Hepatocyte (in vitro differentiated cells): ENCODE data around the gene SLC15A5. TPM values are rescaled to one million over a fixed set of nuclear protein-coding genes. Genes with fewer than 3 reads are reported as not detected.

ENCODE experiments used
- DNase-seq: peaks from one replicate; pipeline ENCODE4 v3.0.0-alpha.2; 2016; ENCODE audit warnings: low spot score
- H2AFZ ChIP-seq: fragments of 200-600 bp; sonication (generic); 2 replicates; pipeline ENCODE4 v1.6.0; 2016; ENCODE audit warnings: antibody characterized with exemption, mild to moderate bottlenecking
- H3K27ac ChIP-seq: fragments of 200-600 bp; sonication (generic); 2 replicates; pipeline ENCODE4 v1.5.1; 2016; ENCODE audit warnings: mild to moderate bottlenecking
- H3K27me3 ChIP-seq: fragments of 200-600 bp; sonication (generic); 2 replicates; pipeline ENCODE4 v1.6.1; 2016
- H3K36me3 ChIP-seq: fragments of 200-600 bp; sonication (generic); replicated peaks from 2 replicates; pipeline ENCODE4 v1.5.1; 2016; ENCODE audit warnings: low read depth; ENCODE audit not compliant: insufficient read depth
- H3K4me1 ChIP-seq: fragments of 200-600 bp; sonication (generic); 2 replicates; pipeline ENCODE4 v1.5.1; 2016; ENCODE audit warnings: mild to moderate bottlenecking, moderate library complexity; ENCODE audit not compliant: insufficient read depth
- H3K4me2 ChIP-seq: fragments of 200-600 bp; sonication (generic); 2 replicates; pipeline ENCODE4 v1.6.0; 2016
- H3K4me3 ChIP-seq: fragments of 200-600 bp; sonication (generic); 2 replicates; pipeline ENCODE4 v1.5.1; 2016; ENCODE audit warnings: mild to moderate bottlenecking
- H3K79me2 ChIP-seq: fragments of 200-600 bp; sonication (generic); 2 replicates; pipeline ENCODE4 v1.6.0; 2017; ENCODE audit warnings: mild to moderate bottlenecking
- H3K9me2 ChIP-seq: fragments of 200-600 bp; sonication (generic); replicated peaks from 2 replicates; pipeline ENCODE4 v1.6.0; 2017; ENCODE audit warnings: mild to moderate bottlenecking; ENCODE audit not compliant: insufficient read depth
- H3K9me3 ChIP-seq: fragments of 200-600 bp; sonication (generic); 2 replicates; pipeline ENCODE4 v1.5.1; 2016; ENCODE audit warnings: low read depth, mild to moderate bottlenecking
- H4K20me1 ChIP-seq: fragments of 200-600 bp; sonication (generic); 2 replicates; pipeline ENCODE4 v1.6.0; 2016; ENCODE audit warnings: mild to moderate bottlenecking; ENCODE audit not compliant: insufficient read depth, poor library complexity, severe bottlenecking
- CTCF ChIP-seq: fragments of 200-600 bp; sonication (generic); IDR thresholded peaks from 2 replicates; pipeline ENCODE4 v1.5.1; 2016; ENCODE audit warnings: antibody characterized with exemption, mild to moderate bottlenecking; ENCODE audit not compliant: poor library complexity
- EZH2 ChIP-seq: fragments of 200-600 bp; sonication (generic); IDR thresholded peaks from 2 replicates; pipeline ENCODE4 v1.6.1; 2016; ENCODE audit warnings: antibody characterized with exemption, mild to moderate bottlenecking, borderline replicate concordance
- EZH2phosphoT487 ChIP-seq: fragments of 200-600 bp; sonication (generic); IDR thresholded peaks from one replicate; pipeline ENCODE4 v1.6.1; 2018; ENCODE audit warnings: antibody characterized with exemption, mild to moderate bottlenecking, low read depth, moderate library complexity; ENCODE audit not compliant: unreplicated experiment, severe bottlenecking
- WGBS: methylation state at CpG from one replicate; pipeline ENCODE4 v1.1.6; 2016; ENCODE audit warnings: low lambda C conversion rate; ENCODE audit errors: missing lambda C conversion rate; 5-methylcytosine and 5-hydroxymethylcytosine counted together
- polyA plus RNA-seq: library from polyadenylated mRNA; unstranded; fragments of >200 nt; fragmentation: Nextera tagmentation; extraction: Ambion mirVana; gene quantifications from 2 replicates; pipeline ENCODE4 v1.2.1, GENCODE V29; 2016
- total RNA-seq: library from RNA; depleted of rRNA; stranded (reverse); fragments of >200 nt; gene quantifications from 2 replicates; pipeline ENCODE4 v1.2.3, GENCODE V29; 2014

SLC15A5 gene
- total and polyA plus RNA-seq, 2 experiments from 2014 or later: 0.10 TPM; not detected in 1

- H3K4me1 ChIP-seq: peaks cover 4% of the 10 kb centered on the region
- no peaks in the 10 kb centered on the region for H3K9me2 ChIP-seq
- no peaks in the 10 kb centered on the region for H3K36me3 ChIP-seq
- no peaks in the 10 kb centered on the region for H3K27me3 ChIP-seq
- no peak for TF ChIP-seq EZH2
- no peak for TF ChIP-seq EZH2phosphoT487
- no peak for TF ChIP-seq CTCF
- H3K4me2 ChIP-seq: no peak overlapping the region
- peak overlapping the region; percentile 1 for H3K27ac ChIP-seq
- H3K79me2 ChIP-seq: no peaks in the 10 kb centered on the region
- H4K20me1 ChIP-seq: no peaks in the 10 kb centered on the region
- no peak overlapping the region for H2AFZ ChIP-seq
- no peaks in the 10 kb centered on the region for H3K9me3 ChIP-seq
- 46% methylated on average over 3 of the region's 3 CpGs for WGBS
- no peak for DNase-seq
- H3K4me3 ChIP-seq: no peak overlapping the region
Observed at GRCh38 chr12:16307856-16308475, 30.5 kb upstream of the SLC15A5 start.

DNA sequence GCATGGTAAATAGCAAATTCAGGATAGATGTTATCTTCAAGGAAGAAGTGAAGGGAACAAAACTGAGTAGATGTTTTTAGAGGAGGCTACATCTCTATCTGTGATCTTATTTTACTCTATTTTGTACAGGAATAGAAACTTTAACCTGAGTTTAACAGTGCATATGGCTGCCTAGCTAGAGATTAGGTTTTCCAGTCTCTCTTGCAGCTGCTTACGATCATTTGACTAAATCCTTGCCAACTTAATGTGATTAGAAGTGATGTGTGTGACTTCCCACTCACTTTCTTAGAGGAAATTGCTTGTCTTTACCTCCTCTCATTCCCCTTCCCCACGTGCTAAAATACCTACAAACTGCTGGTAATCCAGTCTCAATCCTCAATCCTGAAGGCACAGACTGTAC lies 26.5 kb upstream of the SLC15A5 start:
- Histone ChIP-seq H3K36me3 (no peaks in the 10 kb centered on the region), H3K4me2 (no peak overlapping the region), H3K27ac (no peak overlapping the region), H3K4me1 (peaks cover 4% of the 10 kb centered on the region), H3K9me3 (no peaks in the 10 kb centered on the region), H3K79me2 (no peaks in the 10 kb centered on the region), H4K20me1 (no peaks in the 10 kb centered on the region), H3K4me3 (no peak overlapping the region), H3K9me2 (no peaks in the 10 kb centered on the region), H2AFZ (no peak overlapping the region), H3K27me3 (no peaks in the 10 kb centered on the region)
- 52% methylated on average over 2 of the region's 2 CpGs for WGBS
- DNase-seq: no peak
- TF ChIP-seq CTCF (no peak), EZH2 (no peak), EZH2phosphoT487 (no peak)

DNA sequence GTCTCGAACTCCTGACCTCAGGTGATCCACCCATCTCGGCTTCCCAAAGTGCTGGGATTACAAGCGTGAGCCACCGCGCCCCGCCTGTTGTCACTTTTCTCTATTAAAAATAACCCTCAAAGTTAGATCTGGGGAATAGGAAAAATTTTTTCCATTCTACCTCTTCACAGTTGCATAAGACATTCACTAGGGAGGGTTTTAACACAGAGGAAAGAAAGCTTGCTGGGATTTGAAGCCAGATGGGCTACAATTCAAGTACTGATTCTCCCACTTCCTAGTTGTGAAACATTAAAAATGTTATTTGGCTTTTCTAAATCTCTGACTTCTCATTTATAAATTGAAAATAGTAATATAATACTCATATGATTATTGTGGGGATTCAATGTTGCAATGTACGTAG lies 23.3 kb upstream of the SLC15A5 start:
- H3K9me2 ChIP-seq: no peaks in the 10 kb centered on the region
- no peaks in the 10 kb centered on the region for H4K20me1 ChIP-seq
- no peak overlapping the region for H3K27ac ChIP-seq
- no peaks in the 10 kb centered on the region for H3K4me1 ChIP-seq
- no peaks in the 10 kb centered on the region for H3K36me3 ChIP-seq
- TF ChIP-seq CTCF (no peak), EZH2phosphoT487 (no peak), EZH2 (no peak)
- H3K27me3 ChIP-seq: no peaks in the 10 kb centered on the region
- no peaks in the 10 kb centered on the region for H3K9me3 ChIP-seq
- no peak overlapping the region for H3K4me2 ChIP-seq
- no peak for DNase-seq
- no peaks in the 10 kb centered on the region for H3K79me2 ChIP-seq
- no peak overlapping the region for H2AFZ ChIP-seq
- WGBS: 86% methylated on average over 7 of the region's 7 CpGs
- H3K4me3 ChIP-seq: no peak overlapping the region

GRCh38 chr12:16300122-16300521 lies 22.6 kb upstream of the SLC15A5 start:
- Histone ChIP-seq H3K27me3 (no peaks in the 10 kb centered on the region), H3K9me3 (no peaks in the 10 kb centered on the region), H3K27ac (no peak overlapping the region), H3K79me2 (no peaks in the 10 kb centered on the region), H3K4me3 (no peak overlapping the region), H3K36me3 (no peaks in the 10 kb centered on the region), H3K4me1 (no peaks in the 10 kb centered on the region), H4K20me1 (no peaks in the 10 kb centered on the region), H3K9me2 (no peaks in the 10 kb centered on the region), H2AFZ (no peak overlapping the region), H3K4me2 (no peak overlapping the region)
- WGBS: 61% methylated on average over 1 of the region's 1 CpG
- TF ChIP-seq CTCF (no peak), EZH2 (no peak), EZH2phosphoT487 (no peak)
- DNase-seq: no peak
